PC-3 (cell line): ENCODE measurements around the gene NHERF2. TPM values are rescaled to one million over a fixed set of nuclear protein-coding genes. Genes with fewer than 3 reads are reported as not detected.

ENCODE experiments used
- ATAC-seq: fragments of 200-7000 bp; cut with Tn5 transposase; 2 replicates; pipeline ENCODE4 v1.9.1; 2020; ENCODE audit warnings: mild to moderate bottlenecking, moderate library complexity
- BruUV-seq: library from RNA; stranded (reverse); fragments of 400-500 nt; replicated peaks from 2 replicates; lab custom pipeline; 2021; lab: Mats Ljungman, UMichigan
- CTCF ChIA-PET: fragments of 300-600 bp; sonication (Branson Sonifier 250); formaldehyde crosslinking; loops from one replicate; lab custom pipeline; 2022; ENCODE audit warnings: antibody characterized with exemption; lab: Charles Lee
- POLR2A ChIA-PET: fragments of 300-600 bp; sonication (Branson Sonifier 250); formaldehyde crosslinking; loops from one replicate; lab custom pipeline; 2022; ENCODE audit warnings: antibody characterized with exemption; ENCODE audit not compliant: unreplicated experiment; lab: Charles Lee
- DNase-seq: peaks from one replicate; pipeline ENCODE4 v3.0.0-alpha.2; 2015
- H2AFZ ChIP-seq: fragments of 300-600 bp; sonication (generic); 2 replicates; pipeline ENCODE4 v1.6.0; 2016; ENCODE audit warnings: antibody characterized with exemption, low read length
- H3F3A ChIP-seq: fragments of 300-600 bp; sonication (generic); one replicate; pipeline ENCODE4 v1.6.0; 2017; ENCODE audit warnings: antibody characterized with exemption, low read length, control low read depth, mild to moderate bottlenecking; ENCODE audit not compliant: unreplicated experiment
- H3K27ac ChIP-seq: fragments of 300-600 bp; sonication (generic); 2 replicates; pipeline ENCODE4 v1.5.1; 2016; ENCODE audit warnings: mild to moderate bottlenecking, low read length
- H3K27me3 ChIP-seq: fragments of 300-600 bp; sonication (generic); 2 replicates; pipeline ENCODE4 v1.6.1; 2016; ENCODE audit warnings: low read length, mixed read lengths
- H3K36me3 ChIP-seq: fragments of 300-600 bp; sonication (generic); 2 replicates; pipeline ENCODE4 v1.6.1; 2016; ENCODE audit warnings: low read depth, mixed run types, low read length, mixed read lengths
- H3K4me1 ChIP-seq: fragments of 300-600 bp; sonication (generic); 2 replicates; pipeline ENCODE4 v1.5.1; 2016; ENCODE audit warnings: low read length; ENCODE audit not compliant: insufficient read depth
- H3K4me2 ChIP-seq: fragments of 300-600 bp; sonication (generic); 2 replicates; pipeline ENCODE4 v1.6.0; 2016; ENCODE audit warnings: low read length
- H3K4me3 ChIP-seq: fragments of 300-600 bp; sonication (generic); 2 replicates; pipeline ENCODE4 v1.5.1; 2016; ENCODE audit warnings: mild to moderate bottlenecking, low read length, mixed read lengths
- H3K79me2 ChIP-seq: fragments of 300-600 bp; sonication (generic); 2 replicates; pipeline ENCODE4 v1.6.1; 2017; ENCODE audit warnings: low read length, mixed read lengths
- H3K9ac ChIP-seq: fragments of 300-600 bp; sonication (generic); 2 replicates; pipeline ENCODE4 v1.6.0; 2016; ENCODE audit warnings: mild to moderate bottlenecking, low read length
- H3K9me2 ChIP-seq: fragments of 300-600 bp; sonication (generic); replicated peaks from 2 replicates; pipeline ENCODE4 v1.6.1; 2016; ENCODE audit warnings: mixed run types, low read length, mixed read lengths
- H3K9me3 ChIP-seq: fragments of 300-600 bp; sonication (generic); 2 replicates; pipeline ENCODE4 v1.6.1; 2016; ENCODE audit warnings: low read length, mixed read lengths
- H4K20me1 ChIP-seq: fragments of 300-600 bp; sonication (generic); 2 replicates; pipeline ENCODE4 v1.6.1; 2016; ENCODE audit warnings: low read length, mixed read lengths
- CTCF ChIP-seq: fragments of 300-600 bp; sonication (generic); conservative IDR thresholded peaks from 2 replicates; pipeline ENCODE4 v1.5.1; 2017; ENCODE audit warnings: antibody characterized with exemption, low read depth, mild to moderate bottlenecking, low read length
- EZH2 ChIP-seq: fragments of 300-600 bp; sonication (generic); IDR thresholded peaks from one replicate; pipeline ENCODE4 v1.6.1; 2017; ENCODE audit warnings: antibody characterized with exemption, mild to moderate bottlenecking, low read length; ENCODE audit not compliant: unreplicated experiment
- EZH2phosphoT487 ChIP-seq: fragments of 300-600 bp; sonication (generic); IDR thresholded peaks from 2 replicates; pipeline ENCODE4 v1.6.1; 2018; ENCODE audit warnings: mild to moderate bottlenecking, antibody characterized with exemption, low read length, borderline replicate concordance
- intact Hi-C: fragments of 100-400 bp; cut with micrococcal nuclease; formaldehyde crosslinking; loops from 2 replicates; pipeline ENCODE4 v1.9.0; 2023
- total RNA-seq: library from RNA; depleted of rRNA; stranded (reverse); fragments of >200 nt; gene quantifications from 2 replicates; pipeline ENCODE4 v1.2.3, GENCODE V29; 2014

Gene NHERF2
- total RNA-seq, 1 experiment from 2014 or later = 145 TPM

- H3K79me2 ChIP-seq = peaks cover 15% of the 10 kb centered on the region
- DNase-seq = peak; percentile 89
- no peaks in the 10 kb centered on the region for H3K36me3 ChIP-seq
- intact Hi-C loops = loop anchor here (2.0 kb wide), 2 partner anchors 33 to 117 kb away; no protein-coding TSS in a partner anchor
- H4K20me1 ChIP-seq = no peaks in the 10 kb centered on the region
- peak overlapping the region; percentile 62 for H3K4me3 ChIP-seq
- peaks cover 17% of the 10 kb centered on the region for H3K4me1 ChIP-seq
- H3K9me3 ChIP-seq = no peaks in the 10 kb centered on the region
- peak overlapping the region; percentile 39; the same call in 1 of the 2 replicates for H3K27ac ChIP-seq
- H3K4me2 ChIP-seq = peak overlapping the region; percentile 92
- no peaks in the 10 kb centered on the region for H3K9me2 ChIP-seq
- ChIA-PET POLR2A (interaction anchor here (0.6 to 0.7 kb wide), 3 partner anchors 13 to 27 kb away, joined by 4 to 15 read pairs (median 9); no protein-coding TSS in a partner anchor), CTCF (interaction anchor here (0.6 to 1.2 kb wide), 7 partner anchors 10 to 541 kb away, joined by 6 to 20 read pairs (median 14); no protein-coding TSS in a partner anchor)
- no peaks in the 10 kb centered on the region; the same call in 1 of the 2 replicates for H3K27me3 ChIP-seq
- peak; percentile 59 for ATAC-seq
- H3F3A ChIP-seq = no peaks in the 10 kb centered on the region
- BruUV-seq = no TSS peak
- TF ChIP-seq CTCF (peak; percentile 77), EZH2phosphoT487 (no peak), EZH2 (no peak)
- H2AFZ ChIP-seq = peak overlapping the region; percentile 85
- H3K9ac ChIP-seq = peak overlapping the region; percentile 53
Observed at GRCh38 chr16:2023092-2024031, 3.3 kb upstream of the NHERF2 start.

- Histone ChIP-seq H3K9me2 (no peaks in the 10 kb centered on the region), H3K9ac (no peak overlapping the region)
- POLR2A ChIA-PET = interaction anchor here (0.6 kb wide), 1 partner anchor 12 kb away, joined by 4 read pairs; no protein-coding TSS in a partner anchor
Observed at GRCh38 chr16:2024032-2024420, 2.7 kb upstream of the NHERF2 start.

More at GRCh38 chr16:2024032-2024420, 2.7 kb upstream of the NHERF2 start:
- Histone ChIP-seq H3K36me3 (no peaks in the 10 kb centered on the region), H3K9me3 (no peaks in the 10 kb centered on the region), H3K27ac (no peak overlapping the region), H3K27me3 (no peaks in the 10 kb centered on the region; the same call in 1 of the 2 replicates), H2AFZ (no peak overlapping the region), H3K79me2 (peaks cover 21% of the 10 kb centered on the region), H3K4me3 (no peak overlapping the region), H3K4me1 (peaks cover 21% of the 10 kb centered on the region), H3K4me2 (no peak overlapping the region), H3F3A (no peaks in the 10 kb centered on the region), H4K20me1 (no peaks in the 10 kb centered on the region)
- intact Hi-C loops = no loop called here
- ATAC-seq = no peak
- no TSS peak for BruUV-seq
- CTCF ChIA-PET = no interaction called here
- DNase-seq = no peak
- TF ChIP-seq EZH2phosphoT487 (no peak), EZH2 (no peak), CTCF (no peak)
